HepG2 (cell line): ENCODE results near the gene LAMA5. TPM values are rescaled to one million over a fixed set of nuclear protein-coding genes. Genes with fewer than 3 reads are reported as not detected.
A peak's percentile ranks its signal among the peaks of the same experiment; 100 is the strongest.

Experiments used
- ARNT2 ChIP-seq: sonication (generic); formaldehyde crosslinking; IDR thresholded peaks from 2 replicates; pipeline ENCODE4 v1.8.0; 2022; ENCODE audit warnings: mild to moderate bottlenecking, low read depth, missing genetic modification reagents, moderate library complexity
- ATF7 ChIP-seq, 2 experiments: fragments of 450-650 bp in 1 of 2; sonication (generic) in 1 of 2; formaldehyde crosslinking in 1 of 2; IDR thresholded peaks; 2 replicates each; pipeline versions ENCODE4 v1.4.0 to v1.6.1; 2016 to 2020; ENCODE audit warnings: antibody characterized with exemption in 1 of 2, mild to moderate bottlenecking in 1 of 2, missing genetic modification reagents in 1 of 2
- FOXK2 ChIP-seq: fragments of 450-650 bp; IDR thresholded peaks from 2 replicates; pipeline ENCODE4 v1.6.1; 2016
- GABPA ChIP-seq, 2 experiments: IDR thresholded peaks; 2 replicates each; pipeline ENCODE4 v1.6.1; 2011 to 2016; ENCODE audit warnings: low read depth in 2 of 2, low read length in 1 of 2, missing biosample characterization in 1 of 2, missing genetic modification characterization in 1 of 2
- GATAD1 ChIP-seq: IDR thresholded peaks from 2 replicates; pipeline ENCODE4 v1.6.1; 2016; ENCODE audit warnings: missing genetic modification reagents, missing compliant biosample characterization
- KMT2B ChIP-seq: IDR thresholded peaks from 2 replicates; pipeline ENCODE4 v1.6.1; 2016; ENCODE audit warnings: missing genetic modification reagents, missing compliant biosample characterization
- SMC3 ChIP-seq: IDR thresholded peaks from 2 replicates; pipeline ENCODE4 v1.6.1; 2011; ENCODE audit warnings: low read length, improper control_type of control experiment
- SNAPC2 ChIP-seq: sonication (generic); formaldehyde crosslinking; IDR thresholded peaks from 2 replicates; pipeline ENCODE4 v1.8.1; 2022; ENCODE audit warnings: mild to moderate bottlenecking, missing genetic modification reagents
- TBL1XR1 ChIP-seq: fragments of 150-350 bp; IDR thresholded peaks from 2 replicates; pipeline ENCODE4 v1.6.1; 2014; ENCODE audit warnings: borderline replicate concordance, low read length; ENCODE audit not compliant: partially characterized antibody
- ZFP82 ChIP-seq: sonication (generic); formaldehyde crosslinking; IDR thresholded peaks from 2 replicates; pipeline ENCODE4 v1.5.1; 2020; ENCODE audit warnings: mild to moderate bottlenecking, missing genetic modification reagents, borderline replicate concordance
- ZIK1 ChIP-seq: sonication (generic); formaldehyde crosslinking; IDR thresholded peaks from 2 replicates; pipeline ENCODE4 v1.5.0; 2020; ENCODE audit warnings: mild to moderate bottlenecking, low read depth, missing genetic modification reagents, borderline replicate concordance
- ZNF10 ChIP-seq: sonication (generic); formaldehyde crosslinking; IDR thresholded peaks from 2 replicates; pipeline ENCODE4 v1.4.0; 2020; ENCODE audit warnings: mild to moderate bottlenecking, low read depth, missing genetic modification reagents, borderline replicate concordance
- ZNF138 ChIP-seq: sonication (generic); formaldehyde crosslinking; IDR thresholded peaks from 2 replicates; pipeline ENCODE4 v1.5.0; 2020; ENCODE audit warnings: mild to moderate bottlenecking, low read depth, missing genetic modification reagents
- ZNF253 ChIP-seq: sonication (generic); formaldehyde crosslinking; IDR thresholded peaks from 2 replicates; pipeline ENCODE4 v1.8.0; 2022; ENCODE audit warnings: mild to moderate bottlenecking, missing genetic modification reagents, borderline replicate concordance
- ZNF446 ChIP-seq: sonication (generic); formaldehyde crosslinking; IDR thresholded peaks from 2 replicates; pipeline ENCODE4 v1.5.0; 2020; ENCODE audit warnings: mild to moderate bottlenecking, missing genetic modification reagents
- ZNF468 ChIP-seq: sonication (generic); formaldehyde crosslinking; IDR thresholded peaks from 2 replicates; pipeline ENCODE4 v1.8.0; 2022; ENCODE audit warnings: mild to moderate bottlenecking, moderate library complexity, missing genetic modification reagents
- ZNF569 ChIP-seq: sonication (generic); formaldehyde crosslinking; IDR thresholded peaks from 2 replicates; pipeline ENCODE4 v1.5.0; 2020; ENCODE audit warnings: mild to moderate bottlenecking, missing genetic modification reagents, moderate library complexity, borderline replicate concordance
- ZNF704 ChIP-seq: sonication (generic); formaldehyde crosslinking; IDR thresholded peaks from 2 replicates; pipeline ENCODE4 v1.8.1; 2023; ENCODE audit warnings: mild to moderate bottlenecking, inconsistent platforms, moderate library complexity, missing genetic modification reagents, borderline replicate concordance
- ZNF746 ChIP-seq: sonication (generic); formaldehyde crosslinking; IDR thresholded peaks from 2 replicates; pipeline ENCODE4 v1.8.0; 2022; ENCODE audit warnings: mild to moderate bottlenecking, missing genetic modification reagents
- polyA plus RNA-seq, 8 experiments: library from polyadenylated mRNA; depleted of rRNA in 3 of 8; stranded (reverse) in 7 of 8; unstranded in 1 of 8; fragments of >200 nt; fragmentation: Illumina TruSeq in 4 of 8; extraction: Trizol in 4 of 8; gene quantifications; 2 replicates each; pipeline versions ENCODE4 v1.2.1 to v1.2.3, GENCODE V29; 2011 to 2016; ENCODE audit warnings: low read depth in 4 of 8, missing spikeins in 1 of 8, mixed read lengths in 1 of 8; ENCODE audit not compliant: insufficient read depth in 1 of 8
- total RNA-seq, 5 experiments: library from RNA; depleted of rRNA; stranded (reverse); fragments of >200 nt; fragmentation: Illumina TruSeq; extraction: Trizol; gene quantifications; 2 replicates each; pipeline ENCODE4 v1.2.3, GENCODE V29; 2016; ENCODE audit warnings: low read depth in 1 of 5
- TF ChIP-seq, protein P1 (sequence below): sonication (generic); formaldehyde crosslinking; IDR thresholded peaks from 2 replicates; pipeline ENCODE4 v1.4.0; 2020; ENCODE audit warnings: missing genetic modification reagents, low read depth, mild to moderate bottlenecking, borderline replicate concordance
- TF ChIP-seq, protein P2 (sequence below): sonication (generic); formaldehyde crosslinking; IDR thresholded peaks from 2 replicates; pipeline ENCODE4 v1.4.0; 2020; ENCODE audit warnings: mild to moderate bottlenecking, missing genetic modification reagents
- TF ChIP-seq, protein P3 (sequence below): sonication (generic); formaldehyde crosslinking; IDR thresholded peaks from 2 replicates; pipeline ENCODE4; 2020; ENCODE audit warnings: missing genetic modification reagents, mild to moderate bottlenecking, borderline replicate concordance

The LAMA5 gene
- total and polyA plus RNA-seq, 2 of the 13 experiments (the other 11 are each of a cell fraction or from before 2014, with no cell fraction given): 21.0 to 44.7 TPM

- TF ChIP-seq ATF7 (IDR thresholded peaks at IDR 0.05) (no peak), ATF7 (CRISPR knock-in tag; IDR thresholded peaks at IDR 0.05) (no peak), SMC3 (no peak), SNAPC2 (no peak), ZNF138 (CRISPR knock-in tag) (no peak), GABPA (IDR thresholded peaks at IDR 0.05; ENCODE audit: low read depth, low read length) (no peak), GABPA (CRISPR knock-in tag; IDR thresholded peaks at IDR 0.05; ENCODE audit: low read depth) (no peak), KMT2B (CRISPR knock-in tag) (no peak), ZNF704 (no peak), ZNF10 (CRISPR knock-in tag) (no peak), ZNF468 (CRISPR knock-in tag) (0 out of 2 replicates have a peak, but pooled peaks have one; percentile 21), ZNF746 (no peak), GATAD1 (CRISPR knock-in tag) (no peak), ZNF569 (no peak), TBL1XR1 (peak; percentile 8), ZNF446 (CRISPR knock-in tag) (no peak), ZFP82 (CRISPR knock-in tag) (no peak), ZIK1 (no peak), FOXK2 (no peak), ZNF253 (CRISPR knock-in tag) (0 out of 2 replicates have a peak, but pooled peaks have one; percentile 39), ARNT2 (CRISPR knock-in tag) (no peak)
- TF ChIP-seq, protein P1, sequence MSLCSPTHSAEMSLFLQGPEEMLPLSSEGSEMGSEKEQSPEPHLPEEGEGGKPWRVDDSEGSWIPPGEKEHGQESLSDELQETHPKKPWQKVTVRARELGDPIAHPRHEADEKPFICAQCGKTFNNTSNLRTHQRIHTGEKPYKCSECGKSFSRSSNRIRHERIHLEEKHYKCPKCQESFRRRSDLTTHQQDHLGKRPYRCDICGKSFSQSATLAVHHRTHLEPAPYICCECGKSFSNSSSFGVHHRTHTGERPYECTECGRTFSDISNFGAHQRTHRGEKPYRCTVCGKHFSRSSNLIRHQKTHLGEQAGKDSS: no peak
- TF ChIP-seq, protein P2, sequence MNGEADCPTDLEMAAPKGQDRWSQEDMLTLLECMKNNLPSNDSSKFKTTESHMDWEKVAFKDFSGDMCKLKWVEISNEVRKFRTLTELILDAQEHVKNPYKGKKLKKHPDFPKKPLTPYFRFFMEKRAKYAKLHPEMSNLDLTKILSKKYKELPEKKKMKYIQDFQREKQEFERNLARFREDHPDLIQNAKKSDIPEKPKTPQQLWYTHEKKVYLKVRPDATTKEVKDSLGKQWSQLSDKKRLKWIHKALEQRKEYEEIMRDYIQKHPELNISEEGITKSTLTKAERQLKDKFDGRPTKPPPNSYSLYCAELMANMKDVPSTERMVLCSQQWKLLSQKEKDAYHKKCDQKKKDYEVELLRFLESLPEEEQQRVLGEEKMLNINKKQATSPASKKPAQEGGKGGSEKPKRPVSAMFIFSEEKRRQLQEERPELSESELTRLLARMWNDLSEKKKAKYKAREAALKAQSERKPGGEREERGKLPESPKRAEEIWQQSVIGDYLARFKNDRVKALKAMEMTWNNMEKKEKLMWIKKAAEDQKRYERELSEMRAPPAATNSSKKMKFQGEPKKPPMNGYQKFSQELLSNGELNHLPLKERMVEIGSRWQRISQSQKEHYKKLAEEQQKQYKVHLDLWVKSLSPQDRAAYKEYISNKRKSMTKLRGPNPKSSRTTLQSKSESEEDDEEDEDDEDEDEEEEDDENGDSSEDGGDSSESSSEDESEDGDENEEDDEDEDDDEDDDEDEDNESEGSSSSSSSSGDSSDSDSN (CRISPR knock-in tag): no peak
- TF ChIP-seq, protein P3, sequence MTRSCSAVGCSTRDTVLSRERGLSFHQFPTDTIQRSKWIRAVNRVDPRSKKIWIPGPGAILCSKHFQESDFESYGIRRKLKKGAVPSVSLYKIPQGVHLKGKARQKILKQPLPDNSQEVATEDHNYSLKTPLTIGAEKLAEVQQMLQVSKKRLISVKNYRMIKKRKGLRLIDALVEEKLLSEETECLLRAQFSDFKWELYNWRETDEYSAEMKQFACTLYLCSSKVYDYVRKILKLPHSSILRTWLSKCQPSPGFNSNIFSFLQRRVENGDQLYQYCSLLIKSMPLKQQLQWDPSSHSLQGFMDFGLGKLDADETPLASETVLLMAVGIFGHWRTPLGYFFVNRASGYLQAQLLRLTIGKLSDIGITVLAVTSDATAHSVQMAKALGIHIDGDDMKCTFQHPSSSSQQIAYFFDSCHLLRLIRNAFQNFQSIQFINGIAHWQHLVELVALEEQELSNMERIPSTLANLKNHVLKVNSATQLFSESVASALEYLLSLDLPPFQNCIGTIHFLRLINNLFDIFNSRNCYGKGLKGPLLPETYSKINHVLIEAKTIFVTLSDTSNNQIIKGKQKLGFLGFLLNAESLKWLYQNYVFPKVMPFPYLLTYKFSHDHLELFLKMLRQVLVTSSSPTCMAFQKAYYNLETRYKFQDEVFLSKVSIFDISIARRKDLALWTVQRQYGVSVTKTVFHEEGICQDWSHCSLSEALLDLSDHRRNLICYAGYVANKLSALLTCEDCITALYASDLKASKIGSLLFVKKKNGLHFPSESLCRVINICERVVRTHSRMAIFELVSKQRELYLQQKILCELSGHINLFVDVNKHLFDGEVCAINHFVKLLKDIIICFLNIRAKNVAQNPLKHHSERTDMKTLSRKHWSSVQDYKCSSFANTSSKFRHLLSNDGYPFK (CRISPR knock-in tag): no peak
Observed at GRCh38 chr20:62305765-62306413, 61.2 kb downstream of the LAMA5 start (continued).
